Transverse colon (tissue), 3 donors: ENCODE results near the gene GRM4.

Experiments used
- POLR2A ChIP-seq: fragments of 450-650 bp; IDR thresholded peaks from one replicate; pipeline ENCODE4 v1.6.1; 2016; ENCODE audit warnings: antibody characterized with exemption, mild to moderate bottlenecking, moderate library complexity
- TF ChIP-seq, protein P1 (sequence below), 5 experiments: fragments of 200-600 bp in 3 of 5; fragments of 450-650 bp in 2 of 5; sonication (generic) in 3 of 5; IDR thresholded peaks; 1 replicate in 2 of 5; 2 replicates in 3 of 5; pipeline ENCODE4 v1.5.1; 2016 to 2017; ENCODE audit warnings: antibody characterized with exemption in 5 of 5, inconsistent platforms in 3 of 5, mild to moderate bottlenecking in 2 of 5, moderate library complexity in 1 of 5

DNA sequence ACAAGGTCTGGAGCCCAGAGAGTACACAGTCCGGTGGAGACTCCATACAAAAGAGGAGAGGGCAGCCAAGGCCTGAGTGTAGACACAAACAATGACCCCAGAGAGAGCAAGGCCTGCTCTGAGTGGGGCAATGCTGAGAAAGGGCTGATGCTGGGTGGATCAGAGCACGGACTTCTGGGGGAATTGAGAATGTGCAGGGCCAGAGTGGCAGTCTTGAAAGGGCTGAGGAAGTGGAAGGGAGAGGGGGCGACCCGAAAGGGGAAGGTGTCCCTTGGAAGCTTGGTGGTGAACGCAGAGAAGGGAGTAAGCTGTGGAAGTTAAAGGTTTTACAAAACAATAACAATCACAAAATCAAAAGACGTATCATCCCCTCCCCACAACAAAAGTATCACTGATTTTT is 12.0 kb upstream of the GRM4 start:
- TF ChIP-seq, protein P1, sequence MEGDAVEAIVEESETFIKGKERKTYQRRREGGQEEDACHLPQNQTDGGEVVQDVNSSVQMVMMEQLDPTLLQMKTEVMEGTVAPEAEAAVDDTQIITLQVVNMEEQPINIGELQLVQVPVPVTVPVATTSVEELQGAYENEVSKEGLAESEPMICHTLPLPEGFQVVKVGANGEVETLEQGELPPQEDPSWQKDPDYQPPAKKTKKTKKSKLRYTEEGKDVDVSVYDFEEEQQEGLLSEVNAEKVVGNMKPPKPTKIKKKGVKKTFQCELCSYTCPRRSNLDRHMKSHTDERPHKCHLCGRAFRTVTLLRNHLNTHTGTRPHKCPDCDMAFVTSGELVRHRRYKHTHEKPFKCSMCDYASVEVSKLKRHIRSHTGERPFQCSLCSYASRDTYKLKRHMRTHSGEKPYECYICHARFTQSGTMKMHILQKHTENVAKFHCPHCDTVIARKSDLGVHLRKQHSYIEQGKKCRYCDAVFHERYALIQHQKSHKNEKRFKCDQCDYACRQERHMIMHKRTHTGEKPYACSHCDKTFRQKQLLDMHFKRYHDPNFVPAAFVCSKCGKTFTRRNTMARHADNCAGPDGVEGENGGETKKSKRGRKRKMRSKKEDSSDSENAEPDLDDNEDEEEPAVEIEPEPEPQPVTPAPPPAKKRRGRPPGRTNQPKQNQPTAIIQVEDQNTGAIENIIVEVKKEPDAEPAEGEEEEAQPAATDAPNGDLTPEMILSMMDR (IDR thresholded peaks at IDR 0.05) = no peak
- no peak for TF ChIP-seq POLR2A
